ENCODE data around the gene SLC66A1.

DNA sequence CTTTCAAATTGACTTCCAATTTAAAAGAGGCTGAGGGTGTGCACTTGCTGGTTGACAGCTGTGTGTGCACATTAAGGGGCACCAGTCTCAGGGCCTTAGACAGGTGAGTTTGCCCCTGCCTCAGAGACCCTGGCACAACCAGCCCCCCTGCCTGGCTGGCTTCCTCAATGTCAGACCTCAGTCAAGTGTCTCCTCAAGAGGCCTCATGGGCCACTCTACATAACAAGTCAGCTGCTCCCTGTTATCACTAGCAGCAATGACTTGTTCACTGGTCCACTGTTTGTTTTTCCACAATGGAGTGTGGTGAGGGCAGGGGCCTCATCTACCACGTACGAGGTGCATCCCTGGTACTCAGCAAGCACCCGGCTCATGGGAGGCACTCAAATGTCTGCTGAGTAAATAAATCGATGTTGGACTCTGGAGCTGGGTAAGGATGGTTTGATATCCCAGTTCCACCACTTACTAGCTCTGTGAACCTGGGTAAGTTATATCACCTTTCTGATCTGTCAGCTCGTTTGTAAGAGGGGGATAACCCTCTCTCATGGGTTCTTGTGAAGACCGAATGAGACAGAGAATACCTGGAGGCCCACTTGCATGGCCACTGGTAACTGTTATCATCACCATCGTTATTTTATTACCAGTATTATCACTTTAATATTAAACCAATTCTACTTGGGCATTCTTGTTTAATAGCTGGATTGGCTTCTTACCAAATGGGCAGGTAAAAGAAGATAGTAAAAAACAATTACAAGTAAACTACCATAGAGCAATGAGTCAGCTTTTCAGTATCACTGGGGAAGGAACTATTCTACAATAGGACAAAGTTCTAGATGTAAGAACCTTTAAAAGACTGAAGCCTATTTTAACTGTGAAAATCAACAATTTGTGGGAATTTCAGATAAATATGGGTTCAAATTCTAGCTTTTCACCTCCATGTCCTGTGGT is 64.6 kb downstream of the SLC66A1 start:
- TF ChIP-seq POLR2A (IDR thresholded peaks at IDR 0.05) (no peak), POLR2AphosphoS5 (IDR thresholded peaks at IDR 0.05) (no peak)
- TF ChIP-seq, protein P1, sequence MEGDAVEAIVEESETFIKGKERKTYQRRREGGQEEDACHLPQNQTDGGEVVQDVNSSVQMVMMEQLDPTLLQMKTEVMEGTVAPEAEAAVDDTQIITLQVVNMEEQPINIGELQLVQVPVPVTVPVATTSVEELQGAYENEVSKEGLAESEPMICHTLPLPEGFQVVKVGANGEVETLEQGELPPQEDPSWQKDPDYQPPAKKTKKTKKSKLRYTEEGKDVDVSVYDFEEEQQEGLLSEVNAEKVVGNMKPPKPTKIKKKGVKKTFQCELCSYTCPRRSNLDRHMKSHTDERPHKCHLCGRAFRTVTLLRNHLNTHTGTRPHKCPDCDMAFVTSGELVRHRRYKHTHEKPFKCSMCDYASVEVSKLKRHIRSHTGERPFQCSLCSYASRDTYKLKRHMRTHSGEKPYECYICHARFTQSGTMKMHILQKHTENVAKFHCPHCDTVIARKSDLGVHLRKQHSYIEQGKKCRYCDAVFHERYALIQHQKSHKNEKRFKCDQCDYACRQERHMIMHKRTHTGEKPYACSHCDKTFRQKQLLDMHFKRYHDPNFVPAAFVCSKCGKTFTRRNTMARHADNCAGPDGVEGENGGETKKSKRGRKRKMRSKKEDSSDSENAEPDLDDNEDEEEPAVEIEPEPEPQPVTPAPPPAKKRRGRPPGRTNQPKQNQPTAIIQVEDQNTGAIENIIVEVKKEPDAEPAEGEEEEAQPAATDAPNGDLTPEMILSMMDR (IDR thresholded peaks at IDR 0.05) = no peak
